Peyer's patch (tissue), 4 donors: ENCODE measurements around the gene FMNL2.

Source experiments
- POLR2A ChIP-seq, 2 donors: fragments of 450-650 bp; IDR thresholded peaks; one replicate each; pipeline ENCODE4 v1.5.1; 2017; ENCODE audit warnings: antibody characterized with exemption in 2 of 2, mild to moderate bottlenecking in 2 of 2, moderate library complexity in 2 of 2
- TF ChIP-seq, protein P1 (sequence below), 6 experiments: fragments of 450-650 bp in 4 of 6; fragments of 200-600 bp in 2 of 6; sonication (generic) in 1 of 6; IDR thresholded peaks; one replicate each; pipeline ENCODE4 v1.5.1; 2017 to 2019; ENCODE audit warnings: antibody characterized with exemption in 6 of 6, mild to moderate bottlenecking in 3 of 6, moderate library complexity in 1 of 6

DNA sequence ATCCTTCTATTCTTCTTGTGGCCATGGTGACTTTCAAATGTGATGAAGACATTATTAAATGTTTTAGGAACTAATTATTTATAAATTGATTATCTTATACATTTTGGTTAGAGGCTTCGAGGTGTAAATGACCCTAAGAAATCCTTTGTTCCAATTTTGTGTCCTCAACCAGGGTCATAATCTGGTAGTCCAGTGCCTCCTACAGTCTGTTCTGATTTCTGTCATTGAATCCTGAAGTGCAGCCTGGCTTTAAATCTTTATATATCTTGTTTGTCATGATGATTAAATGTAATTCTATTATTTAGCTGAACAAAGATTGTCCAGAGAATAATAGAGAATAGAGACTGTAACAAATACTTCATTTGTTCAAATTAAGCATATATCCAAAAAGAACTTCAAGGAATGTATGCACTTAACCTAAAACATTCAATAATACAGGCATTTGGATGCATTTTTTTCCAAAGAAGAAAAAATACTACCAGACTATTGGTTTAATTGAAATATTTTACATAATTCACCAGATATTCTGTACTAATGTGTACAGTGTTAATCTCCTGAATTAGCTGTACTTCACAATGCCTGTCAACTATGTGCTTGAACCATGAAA, 292.5 kb downstream of the FMNL2 start:
- TF ChIP-seq, protein P1, sequence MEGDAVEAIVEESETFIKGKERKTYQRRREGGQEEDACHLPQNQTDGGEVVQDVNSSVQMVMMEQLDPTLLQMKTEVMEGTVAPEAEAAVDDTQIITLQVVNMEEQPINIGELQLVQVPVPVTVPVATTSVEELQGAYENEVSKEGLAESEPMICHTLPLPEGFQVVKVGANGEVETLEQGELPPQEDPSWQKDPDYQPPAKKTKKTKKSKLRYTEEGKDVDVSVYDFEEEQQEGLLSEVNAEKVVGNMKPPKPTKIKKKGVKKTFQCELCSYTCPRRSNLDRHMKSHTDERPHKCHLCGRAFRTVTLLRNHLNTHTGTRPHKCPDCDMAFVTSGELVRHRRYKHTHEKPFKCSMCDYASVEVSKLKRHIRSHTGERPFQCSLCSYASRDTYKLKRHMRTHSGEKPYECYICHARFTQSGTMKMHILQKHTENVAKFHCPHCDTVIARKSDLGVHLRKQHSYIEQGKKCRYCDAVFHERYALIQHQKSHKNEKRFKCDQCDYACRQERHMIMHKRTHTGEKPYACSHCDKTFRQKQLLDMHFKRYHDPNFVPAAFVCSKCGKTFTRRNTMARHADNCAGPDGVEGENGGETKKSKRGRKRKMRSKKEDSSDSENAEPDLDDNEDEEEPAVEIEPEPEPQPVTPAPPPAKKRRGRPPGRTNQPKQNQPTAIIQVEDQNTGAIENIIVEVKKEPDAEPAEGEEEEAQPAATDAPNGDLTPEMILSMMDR (IDR thresholded peaks at IDR 0.05), result peak in 5 of 6 experiments; percentile 22 to 68 (median 61)
- TF ChIP-seq POLR2A (IDR thresholded peaks at IDR 0.05), result no peak
